Measurements from ENCODE around the gene EDNRA. TPM values are rescaled to one million over a fixed set of nuclear protein-coding genes. Genes with fewer than 3 reads are reported as not detected.

Gene EDNRA
- total and polyA plus RNA-seq, 2 of the 8 experiments (the other 6 are each of a cell fraction or from before 2014, with no cell fraction given): 1.7 to 3.3 TPM

GRCh38 chr4:147532896-147533295, 52.0 kb downstream of the EDNRA start:
- Histone ChIP-seq H4K20me1 (replicated peaks in 1 of 2; ENCODE audit: control insufficient read depth in 1 of 2, insufficient read depth in 2 of 2, low read length in 2 of 2) (no peaks in the 10 kb centered on the region), H2AFZ (ENCODE audit: low read length) (no peak overlapping the region), H4K8ac (ENCODE audit: extremely low read depth, insufficient read depth, low read length) (no peak overlapping the region), H3K79me1 (ENCODE audit: low read depth, low read length) (no peaks in the 10 kb centered on the region), H3K4ac (replicated peaks; ENCODE audit: insufficient read length, low read depth, low read length) (no peak overlapping the region), H4K5ac (ENCODE audit: insufficient read length, low read depth, low read length) (no peak overlapping the region), H3K9me3 (ENCODE audit: insufficient read depth in 2 of 2, low read depth in 1 of 2, low read length in 1 of 2) (no peaks in the 10 kb centered on the region), H3K4me2 (ENCODE audit: insufficient read depth in 1 of 2, low read depth in 2 of 2, low read length in 2 of 2) (no peak overlapping the region), H3K4me3 (ENCODE audit: extremely low read depth in 1 of 4, insufficient read depth in 2 of 4, low read depth in 3 of 4, low read length in 4 of 4) (no peak overlapping the region), H3K79me2 (ENCODE audit: control insufficient read depth in 1 of 2, insufficient read depth in 2 of 2, low read length in 2 of 2) (no peaks in the 10 kb centered on the region), H3K27me3 (replicated peaks in 1 of 4; ENCODE audit: control insufficient read depth in 3 of 4, extremely low read depth in 1 of 4, insufficient read depth in 3 of 4, low read length in 3 of 4) (no peaks in the 10 kb centered on the region), H3K23me2 (ENCODE audit: low read depth, low read length) (no peaks in the 10 kb centered on the region; the same call in 1 of the 2 replicates), H2AK5ac (ENCODE audit: low read depth, low read length) (no peak overlapping the region), H3K9ac (replicated peaks in 1 of 4; ENCODE audit: extremely low read depth in 1 of 4, low read depth in 3 of 4, low read length in 3 of 4) (no peak overlapping the region), H2BK12ac (ENCODE audit: low read depth, low read length) (no peak overlapping the region), H3K36me3 (ENCODE audit: control insufficient read depth in 2 of 4, insufficient read depth in 4 of 4, low read length in 3 of 4) (no peaks in the 10 kb centered on the region), H3K18ac (ENCODE audit: extremely low read depth, low read length) (no peak overlapping the region), H2BK120ac (replicated peaks; ENCODE audit: low read depth, low read length) (no peak overlapping the region), H3K14ac (ENCODE audit: insufficient read length) (no peak overlapping the region), H3K4me1 (replicated peaks in 1 of 4; ENCODE audit: control insufficient read depth in 3 of 4, insufficient read depth in 4 of 4, low read length in 3 of 4) (no peaks in the 10 kb centered on the region), H4K91ac (replicated peaks; ENCODE audit: insufficient read length, low read length) (no peak overlapping the region), H2BK20ac (ENCODE audit: low read length) (no peak overlapping the region), H2BK15ac (ENCODE audit: low read length) (no peak overlapping the region), H3K27ac (ENCODE audit: low read depth, low read length) (no peak overlapping the region), H2BK5ac (ENCODE audit: low read depth, low read length) (no peak overlapping the region), H3K23ac (ENCODE audit: insufficient read length) (no peak overlapping the region), H3K56ac (replicated peaks; ENCODE audit: insufficient read length, low read depth, low read length) (no peak overlapping the region)
- TF ChIP-seq HDAC2 (IDR thresholded peaks at IDR 0.05; ENCODE audit: borderline replicate concordance in 1 of 2, low read depth in 2 of 2, low read length in 2 of 2) (no peak), CTCF (IDR thresholded peaks at IDR 0.05; ENCODE audit: control extremely low read depth in 1 of 3, insufficient read depth in 1 of 3, low read depth in 1 of 3, low read length in 3 of 3) (no peak), FOSL1 (IDR thresholded peaks at IDR 0.05; ENCODE audit: insufficient read depth, low read depth, low read length) (no peak), SIX5 (IDR thresholded peaks at IDR 0.05; ENCODE audit: low read depth, low read length) (no peak), JUND (IDR thresholded peaks at IDR 0.05; ENCODE audit: low read length) (no peak), NANOG (IDR thresholded peaks at IDR 0.05; ENCODE audit: insufficient read depth, low read depth, low read length, poor library complexity, severe bottlenecking) (no peak)
- POLR2A ChIA-PET (ENCODE audit: partially characterized antibody): no interaction called here
- FAIRE-seq (no peak), DNase-seq (ENCODE audit: low read depth in 1 of 2, low spot score in 2 of 2) (no peak)
- CTCF ChIA-PET (ENCODE audit: partially characterized antibody): interaction anchor here (1.1 kb wide), 1 partner anchor 47 kb away, joined by 3 read pairs; no protein-coding TSS in a partner anchor
- WGBS, 2 experiments (ENCODE audit: extremely low coverage in 1 of 2, insufficient coverage in 1 of 2, insufficient read length in 1 of 2, insufficient replicate concordance in 2 of 2, low coverage in 1 of 2, low lambda C conversion rate in 2 of 2, missing lambda C conversion rate in 1 of 2): 90% methylated on average over 2 of the region's 2 CpGs; no CpG with 5 or more reads in 1 of the 2 experiments

Data from H1 (cell line).